ENCODE data around the gene KDM4B.

- no peak for TF ChIP-seq CTCF (IDR thresholded peaks at IDR 0.05; ENCODE audit: insufficient read depth, low read length)
- no peak for TF ChIP-seq POLR2AphosphoS5 (IDR thresholded peaks at IDR 0.05; ENCODE audit: low read depth)
- TF ChIP-seq REST (IDR thresholded peaks at IDR 0.05; ENCODE audit: insufficient replicate concordance, low read depth): no peak
These were observed 178.4 kb downstream of the KDM4B start for GRCh38 chr19:5147074-5147977.
